T-helper 2 cell treated with Interferon-gamma antibody and Interleukin-4, amounts not matched to agents 5 μg/mL and 100 μg/mL, for 36 hours (primary cell): ENCODE data around the gene ZFP90.

ENCODE experiments used
- DNase-seq: peaks from one replicate; pipeline ENCODE4 v3.0.0; 2021; ENCODE audit warnings: low spot score
- H3K27ac Mint-ChIP-seq: one replicate; pipeline ENCODE4 v1.8.0; 2021; ENCODE audit warnings: mild to moderate bottlenecking, mixed read lengths
- H3K27me3 Mint-ChIP-seq: one replicate; pipeline ENCODE4 v1.8.0; 2021; ENCODE audit warnings: low read depth, mixed read lengths
- H3K36me3 Mint-ChIP-seq: one replicate; pipeline ENCODE4 v1.8.0; 2021; ENCODE audit warnings: low read depth, mixed read lengths
- H3K4me1 Mint-ChIP-seq: one replicate; pipeline ENCODE4 v1.8.0; 2021; ENCODE audit warnings: low read depth, mixed read lengths
- H3K4me3 Mint-ChIP-seq: one replicate; pipeline ENCODE4 v1.8.0; 2022; ENCODE audit warnings: mild to moderate bottlenecking, moderate library complexity, mixed read lengths
- H3K9me3 Mint-ChIP-seq: one replicate; pipeline ENCODE4 v1.8.0; 2021; ENCODE audit warnings: mixed read lengths

Gene ZFP90

DNA sequence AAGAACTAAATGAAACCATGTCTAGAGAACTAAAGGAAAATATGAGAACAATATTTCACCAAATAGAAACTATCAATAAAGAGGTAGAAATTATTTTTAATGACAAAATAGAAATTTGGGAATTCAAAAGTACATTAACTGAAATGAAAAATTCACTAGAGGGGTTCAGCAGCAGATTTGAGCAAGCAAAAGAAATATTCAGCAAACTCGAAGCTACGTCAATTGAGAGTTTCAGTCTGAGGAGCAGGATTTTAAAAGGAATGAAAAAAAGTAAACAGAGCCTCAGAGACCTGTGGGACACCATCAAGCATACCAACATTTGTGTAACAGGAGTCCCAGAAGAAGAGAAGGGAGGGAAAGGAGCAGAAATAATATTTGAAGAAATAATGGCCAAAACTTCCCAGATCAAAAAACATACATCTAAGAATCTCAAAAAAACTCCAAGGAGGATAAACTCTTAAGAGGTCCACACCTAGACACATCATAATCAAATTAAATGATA lies 38.3 kb downstream of the ZFP90 start:
- DNase-seq, result no peak
- H3K4me3 Mint-ChIP-seq, result no peak overlapping the region
- no peaks in the 10 kb centered on the region for H3K4me1 Mint-ChIP-seq
- peaks cover 55% of the 10 kb centered on the region for H3K9me3 Mint-ChIP-seq
- H3K27ac Mint-ChIP-seq, result no peak overlapping the region
- no peaks in the 10 kb centered on the region for H3K27me3 Mint-ChIP-seq
- peaks cover 9% of the 10 kb centered on the region for H3K36me3 Mint-ChIP-seq

DNA sequence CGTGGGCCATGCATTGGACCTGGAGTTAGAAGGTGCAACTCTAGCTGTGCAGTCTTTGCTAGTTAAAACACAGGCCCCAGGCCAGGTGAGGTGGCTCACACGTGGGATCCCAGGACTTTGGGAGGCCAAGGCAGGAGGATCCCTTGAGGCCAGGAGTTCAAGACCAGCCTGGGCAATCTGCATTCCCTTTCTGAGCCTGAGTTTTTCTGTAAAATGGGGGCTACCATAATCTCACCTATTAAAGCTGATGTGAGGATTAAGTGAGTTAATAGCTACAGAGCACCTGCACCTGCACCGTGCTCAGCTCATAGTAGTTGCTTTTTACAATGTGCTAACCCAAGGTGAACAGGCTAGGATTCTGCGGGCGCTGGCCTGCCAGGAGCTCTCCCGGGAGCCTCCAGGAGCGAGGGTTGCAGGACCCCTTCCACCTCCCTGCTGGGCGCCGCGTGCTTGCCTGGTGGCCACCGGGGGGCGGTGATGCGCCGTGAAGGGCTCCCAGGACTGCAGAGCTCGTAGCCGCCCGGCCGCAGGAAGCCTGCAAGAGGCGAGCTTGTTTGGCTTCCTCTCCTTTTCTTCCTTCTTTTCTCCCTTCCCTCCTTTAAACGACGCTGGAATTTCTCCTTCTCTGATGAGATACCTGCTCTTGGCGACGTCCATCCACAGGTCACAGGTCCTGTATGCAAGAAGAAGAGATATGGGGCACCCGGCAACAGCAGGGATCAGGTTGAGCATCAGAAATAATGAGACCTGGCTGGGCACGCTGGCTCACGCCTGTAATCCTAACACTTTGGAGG lies 51.3 kb downstream of the ZFP90 start:
- Mint-ChIP-seq H3K4me1 (peaks cover 2% of the 10 kb centered on the region), H3K4me3 (no peak overlapping the region), H3K27me3 (no peaks in the 10 kb centered on the region), H3K36me3 (peaks cover 1% of the 10 kb centered on the region), H3K27ac (no peak overlapping the region), H3K9me3 (peaks cover 13% of the 10 kb centered on the region)
- peak; percentile 43 for DNase-seq

GRCh38 chr16:68592466-68593337 lies 53.6 kb downstream of the ZFP90 start:
- no peak for DNase-seq
- Mint-ChIP-seq H3K4me3 (no peak overlapping the region), H3K27ac (no peak overlapping the region), H3K4me1 (peaks cover 2% of the 10 kb centered on the region), H3K27me3 (no peaks in the 10 kb centered on the region), H3K36me3 (peaks cover 1% of the 10 kb centered on the region), H3K9me3 (peaks cover 13% of the 10 kb centered on the region)

- Mint-ChIP-seq H3K36me3 (no peaks in the 10 kb centered on the region), H3K9me3 (peaks cover 10% of the 10 kb centered on the region), H3K27ac (no peak overlapping the region), H3K4me1 (no peaks in the 10 kb centered on the region), H3K27me3 (no peaks in the 10 kb centered on the region), H3K4me3 (no peak overlapping the region)
- DNase-seq, result no peak
Measured at GRCh38 chr16:68596266-68596665, 57.2 kb downstream of the ZFP90 start.

GRCh38 chr16:68599586-68599985 lies 60.5 kb downstream of the ZFP90 start:
- Mint-ChIP-seq H3K27ac (no peak overlapping the region), H3K27me3 (no peaks in the 10 kb centered on the region), H3K9me3 (no peaks in the 10 kb centered on the region), H3K4me1 (no peaks in the 10 kb centered on the region), H3K4me3 (no peak overlapping the region), H3K36me3 (no peaks in the 10 kb centered on the region)
- no peak for DNase-seq

DNA sequence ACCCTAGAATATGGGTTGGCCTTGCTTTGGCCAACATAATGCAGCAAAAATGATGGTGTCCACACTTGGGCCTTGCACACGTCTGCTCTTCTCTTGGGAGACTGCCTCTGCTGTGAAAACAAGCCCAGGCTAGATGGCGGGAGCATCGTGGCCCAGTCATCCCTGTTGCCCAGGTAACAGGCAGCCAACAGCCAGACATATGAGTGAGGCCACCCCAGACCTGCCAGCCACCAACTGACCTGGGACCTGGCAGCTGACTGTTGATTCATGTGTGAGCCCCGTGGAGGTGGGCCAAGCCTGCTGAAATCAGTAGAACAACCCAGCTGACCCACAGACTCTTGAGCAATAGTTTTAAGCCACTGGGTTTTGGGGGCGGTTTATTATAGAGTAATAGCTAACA lies 66.7 kb downstream of the ZFP90 start:
- Mint-ChIP-seq H3K27ac (no peak overlapping the region), H3K4me1 (no peaks in the 10 kb centered on the region), H3K27me3 (no peaks in the 10 kb centered on the region)

DNA sequence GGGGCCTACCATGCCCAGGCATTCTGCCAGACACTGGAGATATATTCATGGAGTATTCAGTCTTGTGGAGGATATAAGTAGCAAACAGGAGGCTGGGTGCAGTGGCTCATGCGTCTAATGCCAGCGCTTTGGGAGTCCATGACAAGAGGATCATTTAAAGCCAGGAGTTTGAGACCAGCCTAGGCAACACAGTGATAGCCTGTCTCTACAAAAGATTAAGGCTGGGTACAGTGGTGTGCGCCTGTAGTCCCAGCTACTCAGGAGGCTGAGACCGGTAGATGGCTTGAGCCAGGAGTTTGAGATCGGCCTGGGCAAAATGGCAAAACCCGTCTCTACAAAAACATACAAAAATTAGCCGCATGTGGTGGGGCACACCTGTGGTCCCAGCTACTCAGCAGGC lies 68.4 kb downstream of the ZFP90 start:
- H3K27ac Mint-ChIP-seq, result no peak overlapping the region
- H3K36me3 Mint-ChIP-seq, result no peaks in the 10 kb centered on the region
- no peak for DNase-seq
- peaks cover 5% of the 10 kb centered on the region for H3K9me3 Mint-ChIP-seq
- H3K4me3 Mint-ChIP-seq, result no peak overlapping the region
- H3K27me3 Mint-ChIP-seq, result no peaks in the 10 kb centered on the region
- H3K4me1 Mint-ChIP-seq, result no peaks in the 10 kb centered on the region

More for the DNA sequence above, 66.7 kb downstream of the ZFP90 start:
- no peaks in the 10 kb centered on the region for H3K36me3 Mint-ChIP-seq
- peaks cover 4% of the 10 kb centered on the region for H3K9me3 Mint-ChIP-seq
- H3K4me3 Mint-ChIP-seq, result no peak overlapping the region
- no peak for DNase-seq

DNA sequence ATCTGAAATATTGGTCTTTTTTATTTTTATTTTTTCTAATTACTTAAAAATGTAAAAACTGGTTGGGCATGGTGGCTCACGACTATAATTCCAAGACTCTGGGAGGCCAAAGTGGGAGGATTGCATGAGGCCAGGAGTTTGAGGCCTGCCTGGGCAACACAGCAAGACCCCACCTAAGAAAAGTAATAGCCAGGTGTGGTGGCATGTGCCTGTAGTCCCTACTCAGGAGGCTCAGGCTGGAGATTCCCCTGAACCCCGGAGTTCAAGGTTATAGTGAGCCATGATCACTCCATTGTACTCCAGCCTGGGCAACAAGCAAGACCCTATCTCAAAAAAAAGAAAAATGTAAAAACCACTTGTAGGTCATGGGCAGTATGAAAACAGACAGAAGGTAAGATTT lies 69.2 kb downstream of the ZFP90 start:
- no peaks in the 10 kb centered on the region for H3K4me1 Mint-ChIP-seq
- no peak overlapping the region for H3K4me3 Mint-ChIP-seq
- H3K27ac Mint-ChIP-seq, result no peak overlapping the region
- H3K9me3 Mint-ChIP-seq, result peaks cover 9% of the 10 kb centered on the region
- H3K27me3 Mint-ChIP-seq, result no peaks in the 10 kb centered on the region
- no peak for DNase-seq
- no peaks in the 10 kb centered on the region for H3K36me3 Mint-ChIP-seq

DNA sequence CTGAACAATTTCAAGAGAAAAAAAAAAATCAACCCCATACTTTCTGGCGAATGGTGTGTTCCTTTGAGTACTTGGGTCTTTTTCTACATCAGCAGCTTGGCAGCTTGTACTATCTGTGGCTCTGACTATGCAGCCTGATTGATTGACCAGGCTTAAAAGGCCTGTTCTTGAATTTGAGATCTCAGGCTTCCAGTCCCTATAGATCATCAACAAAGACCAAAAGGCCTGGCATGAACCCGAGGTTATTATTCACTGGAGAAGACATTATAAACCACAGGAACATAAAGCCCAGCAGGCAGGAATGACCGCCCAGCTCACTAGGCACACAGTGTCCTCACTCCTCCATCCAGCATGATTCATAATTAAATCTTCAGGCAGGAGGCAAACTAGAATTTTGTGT lies 73.9 kb downstream of the ZFP90 start:
- no peaks in the 10 kb centered on the region for H3K27me3 Mint-ChIP-seq
- H3K9me3 Mint-ChIP-seq, result peaks cover 15% of the 10 kb centered on the region
- H3K4me3 Mint-ChIP-seq, result no peak overlapping the region
- DNase-seq, result no peak
- H3K27ac Mint-ChIP-seq, result no peak overlapping the region
- no peaks in the 10 kb centered on the region for H3K36me3 Mint-ChIP-seq
- H3K4me1 Mint-ChIP-seq, result no peaks in the 10 kb centered on the region

GRCh38 chr16:68617734-68618133 lies 78.6 kb downstream of the ZFP90 start:
- DNase-seq, result no peak
- Mint-ChIP-seq H3K36me3 (no peaks in the 10 kb centered on the region), H3K27me3 (no peaks in the 10 kb centered on the region), H3K4me3 (no peak overlapping the region), H3K27ac (no peak overlapping the region), H3K9me3 (peaks cover 7% of the 10 kb centered on the region), H3K4me1 (no peaks in the 10 kb centered on the region)
